H9 (cell line): ENCODE data around the gene BTBD7. TPM values are rescaled to one million over a fixed set of nuclear protein-coding genes. Genes with fewer than 3 reads are reported as not detected.

ENCODE experiments used
- DNase-seq: peaks from one replicate; pipeline ENCODE4 v3.0.0-alpha.2; 2017
- H2AFZ ChIP-seq: one replicate; pipeline ENCODE4 v1.6.1; 2013; ENCODE audit warnings: mild to moderate bottlenecking, low read length, control low read depth, moderate library complexity
- H2AK5ac ChIP-seq: 2 replicates; pipeline ENCODE4 v1.6.1; 2013; ENCODE audit warnings: low read length, control low read depth, mixed read lengths; ENCODE audit not compliant: insufficient read length
- H2BK120ac ChIP-seq: one replicate; pipeline ENCODE4 v1.6.1; 2013; ENCODE audit warnings: low read depth, mild to moderate bottlenecking, low read length, control low read depth, inconsistent platforms; ENCODE audit not compliant: poor library complexity, severe bottlenecking
- H2BK12ac ChIP-seq: 2 replicates; pipeline ENCODE4 v1.6.1; 2013; ENCODE audit warnings: low read length, control low read depth, mixed read lengths, low read depth; ENCODE audit not compliant: insufficient read length
- H2BK15ac ChIP-seq: 2 replicates; pipeline ENCODE4 v1.6.1; 2013; ENCODE audit warnings: low read depth, low read length, control low read depth
- H2BK20ac ChIP-seq: one replicate; pipeline ENCODE4 v1.6.1; 2013; ENCODE audit warnings: low read depth, mild to moderate bottlenecking, low read length, control low read depth, inconsistent platforms; ENCODE audit not compliant: poor library complexity, severe bottlenecking
- H2BK5ac ChIP-seq: 2 replicates; pipeline ENCODE4 v1.6.1; 2013; ENCODE audit warnings: low read length, control low read depth, mixed read lengths; ENCODE audit not compliant: insufficient read length
- H3K14ac ChIP-seq: 2 replicates; pipeline ENCODE4 v1.6.1; 2013; ENCODE audit warnings: low read length, control low read depth; ENCODE audit not compliant: insufficient read depth
- H3K18ac ChIP-seq: 2 replicates; pipeline ENCODE4 v1.6.1; 2013; ENCODE audit warnings: low read depth, mild to moderate bottlenecking, mixed read lengths, low read length, control low read depth; ENCODE audit not compliant: insufficient read length
- H3K23ac ChIP-seq: 2 replicates; pipeline ENCODE4 v1.6.1; 2013; ENCODE audit warnings: low read length, control low read depth, mixed read lengths, low read depth; ENCODE audit not compliant: insufficient read length
- H3K23me2 ChIP-seq: 2 replicates; pipeline ENCODE4 v1.6.1; 2013; ENCODE audit warnings: low read depth, mild to moderate bottlenecking, mixed read lengths, low read length, control low read depth; ENCODE audit not compliant: insufficient read length, poor library complexity, severe bottlenecking
- H3K27ac ChIP-seq: 2 replicates; pipeline ENCODE4 v1.5.1; 2013; ENCODE audit warnings: low read length, control low read depth, mixed read lengths, low read depth; ENCODE audit not compliant: insufficient read length
- H3K27me3 ChIP-seq: 2 replicates; pipeline ENCODE4 v1.6.1; 2013; ENCODE audit warnings: low read length, control low read depth, inconsistent platforms; ENCODE audit not compliant: insufficient read depth
- H3K4ac ChIP-seq: 2 replicates; pipeline ENCODE4 v1.6.1; 2013; ENCODE audit warnings: low read depth, mild to moderate bottlenecking, control low read depth, inconsistent platforms, low read length, moderate library complexity
- H3K4me1 ChIP-seq: 2 replicates; pipeline ENCODE4 v1.6.1; 2013; ENCODE audit warnings: low read length, control low read depth, inconsistent platforms; ENCODE audit not compliant: insufficient read depth
- H3K4me2 ChIP-seq: 2 replicates; pipeline ENCODE4 v1.6.1; 2013; ENCODE audit warnings: low read length, control low read depth, mixed read lengths; ENCODE audit not compliant: insufficient read length, insufficient read depth
- H3K56ac ChIP-seq: 2 replicates; pipeline ENCODE4 v1.6.1; 2013; ENCODE audit warnings: low read depth, mild to moderate bottlenecking, mixed read lengths, low read length, control low read depth; ENCODE audit not compliant: insufficient read length
- H3K79me1 ChIP-seq: 2 replicates; pipeline ENCODE4 v1.6.1; 2013; ENCODE audit warnings: low read depth, mild to moderate bottlenecking, moderate library complexity, low read length, control low read depth, inconsistent platforms; ENCODE audit not compliant: insufficient read depth, poor library complexity, severe bottlenecking
- H3K79me2 ChIP-seq: 2 replicates; pipeline ENCODE4 v1.6.1; 2013; ENCODE audit warnings: low read length, control low read depth, inconsistent platforms; ENCODE audit not compliant: insufficient read depth
- H3K9ac ChIP-seq: 2 replicates; pipeline ENCODE4 v1.6.1; 2013; ENCODE audit warnings: low read length, control low read depth, mixed read lengths; ENCODE audit not compliant: insufficient read length; ENCODE audit errors: extremely low read depth
- H3K9me3 ChIP-seq: one replicate; pipeline ENCODE4 v1.6.1; 2013; ENCODE audit warnings: low read depth, low read length, inconsistent platforms; ENCODE audit not compliant: control insufficient read depth
- H3T11ph ChIP-seq: one replicate; pipeline ENCODE4 v1.6.1; 2013; ENCODE audit warnings: mild to moderate bottlenecking, low read length, control low read depth, inconsistent platforms
- H4K20me1 ChIP-seq: one replicate; pipeline ENCODE4 v1.6.1; 2013; ENCODE audit not compliant: control insufficient read depth, insufficient read length, insufficient read depth
- H4K5ac ChIP-seq: 2 replicates; pipeline ENCODE4 v1.6.1; 2013; ENCODE audit warnings: low read depth, mild to moderate bottlenecking, mixed read lengths, low read length, control low read depth; ENCODE audit not compliant: insufficient read length
- H4K8ac ChIP-seq: replicated peaks from 2 replicates; pipeline ENCODE4 v1.6.1; 2013; ENCODE audit warnings: low read length, control low read depth, mixed read lengths, low read depth; ENCODE audit not compliant: insufficient read length
- H4K91ac ChIP-seq: 2 replicates; pipeline ENCODE4 v1.6.1; 2013; ENCODE audit warnings: low read depth, mild to moderate bottlenecking, moderate library complexity, mixed read lengths, low read length, control low read depth; ENCODE audit not compliant: insufficient read length
- H3K27ac Mint-ChIP-seq, 3 experiments: 2 replicates in 2 of 3; 3 replicates in 1 of 3; pipeline ENCODE4 v1.8.0; 2020 to 2021; ENCODE audit warnings: mixed read lengths in 3 of 3, mild to moderate bottlenecking in 1 of 3, moderate library complexity in 1 of 3
- H3K27me3 Mint-ChIP-seq: 2 replicates; pipeline ENCODE4 v1.8.0; 2021; ENCODE audit warnings: low read depth, mild to moderate bottlenecking, moderate library complexity, mixed read lengths
- H3K36me3 Mint-ChIP-seq, 3 experiments: 2 replicates in 2 of 3; 3 replicates in 1 of 3; pipeline ENCODE4 v1.8.0; 2020 to 2021; ENCODE audit warnings: low read depth in 3 of 3, mixed read lengths in 3 of 3; ENCODE audit not compliant: insufficient read depth in 1 of 3
- H3K4me1 Mint-ChIP-seq, 2 experiments: 2 replicates each; pipeline ENCODE4 v1.8.0; 2020; ENCODE audit warnings: mixed read lengths in 2 of 2
- H3K4me3 Mint-ChIP-seq, 2 experiments: 2 replicates in 1 of 2; 3 replicates in 1 of 2; pipeline ENCODE4 v1.8.0; 2020 to 2021; ENCODE audit warnings: mild to moderate bottlenecking in 2 of 2, mixed read lengths in 2 of 2, moderate library complexity in 1 of 2
- H3K9me3 Mint-ChIP-seq, 2 experiments: 2 replicates in 1 of 2; 3 replicates in 1 of 2; pipeline ENCODE4 v1.8.0; 2020; ENCODE audit warnings: mild to moderate bottlenecking in 2 of 2, mixed read lengths in 2 of 2, moderate library complexity in 1 of 2
- CTCF ChIP-seq: fragments of 200-600 bp; sonication (generic); conservative IDR thresholded peaks from 3 replicates; pipeline ENCODE4 v1.8.0; 2021; ENCODE audit warnings: antibody characterized with exemption, mild to moderate bottlenecking
- WGBS: extraction: QIAGEN DNeasy Blood & Tissue Kit; methylation state at CpG from one replicate; pipeline ENCODE4 v1.1.7; 2013; ENCODE audit warnings: missing lambda C conversion rate, low lambda C conversion rate, mixed read lengths; ENCODE audit not compliant: insufficient read length; ENCODE audit errors: extremely low coverage; 5-methylcytosine and 5-hydroxymethylcytosine counted together
- total RNA-seq: library from RNA; stranded (reverse); gene quantifications from 2 replicates; pipeline ENCODE4 v1.2.1, GENCODE V29; 2021

BTBD7 gene
- total RNA-seq, 1 experiment from 2014 or later, result 44.1 TPM

GRCh38 chr14:93369713-93370266, 37.0 kb upstream of the BTBD7 start:
- Histone ChIP-seq H3K79me2 (no peaks in the 10 kb centered on the region), H3K27me3 (no peaks in the 10 kb centered on the region), H3K23ac (no peak overlapping the region), H3K23me2 (no peaks in the 10 kb centered on the region), H3K27ac (no peak overlapping the region), H4K20me1 (no peaks in the 10 kb centered on the region), H2BK12ac (no peak overlapping the region), H2BK120ac (no peak overlapping the region), H2BK5ac (no peak overlapping the region), H3K14ac (no peak overlapping the region), H3K79me1 (no peaks in the 10 kb centered on the region), H4K91ac (no peak overlapping the region), H2AFZ (no peak overlapping the region), H3K4me1 (no peaks in the 10 kb centered on the region), H2BK20ac (no peak overlapping the region), H4K5ac (no peak overlapping the region), H3K18ac (no peak overlapping the region), H2BK15ac (no peak overlapping the region), H3K4ac (no peak overlapping the region), H2AK5ac (no peak overlapping the region), H3T11ph (no peak overlapping the region), H3K9me3 (no peaks in the 10 kb centered on the region), H3K4me2 (no peak overlapping the region), H4K8ac (no peak overlapping the region), H3K9ac (no peak overlapping the region), H3K56ac (no peak overlapping the region)
- Mint-ChIP-seq H3K27ac (no peak overlapping the region), H3K9me3 (peaks cover 4 to 7% of the 10 kb centered on the region in 2 experiments; a peak in 2 of 5 replicates), H3K27me3 (no peaks in the 10 kb centered on the region), H3K4me3 (no peak overlapping the region), H3K36me3 (no peaks in the 10 kb centered on the region; a peak in 1 of 7 replicates), H3K4me1 (no peaks in the 10 kb centered on the region)
- no peak for DNase-seq
- TF ChIP-seq CTCF, result no peak
- WGBS, result no CpG with 5 or more reads among the region's 4 CpGs
